Gastroesophageal sphincter (tissue), 2 donors: ENCODE results near the gene PLPP1.

ENCODE experiments used
- POLR2A ChIP-seq, 2 donors: fragments of 450-650 bp; IDR thresholded peaks; one replicate each; pipeline ENCODE4 v1.6.1; 2017; ENCODE audit warnings: antibody characterized with exemption in 2 of 2, mild to moderate bottlenecking in 2 of 2, moderate library complexity in 1 of 2
- POLR2AphosphoS5 ChIP-seq: sonication (generic); formaldehyde crosslinking; IDR thresholded peaks from one replicate; pipeline ENCODE4 v1.6.1; 2017; ENCODE audit warnings: antibody characterized with exemption

- no peak for TF ChIP-seq POLR2AphosphoS5
- no peak for TF ChIP-seq POLR2A (IDR thresholded peaks at IDR 0.05)
Observed at GRCh38 chr5:55509097-55509496, 25.7 kb downstream of the PLPP1 start.
